HG03045 (cell line): ENCODE data around the gene HSCB.
"Not testable (repeated sequence)": the region's sequence is repeated elsewhere in the genome, so short reads cannot be mapped to it uniquely, and the experiment has no call there.

Source experiments
- ATAC-seq: cut with Tn5 transposase; IDR thresholded peaks from one replicate; pipeline ENCODE4 v1.9.1; 2021; ENCODE audit warnings: mild to moderate bottlenecking, moderate library complexity; ENCODE audit not compliant: unreplicated experiment

HSCB gene

GRCh38 chr22:28783786-28784671 is 42.2 kb downstream of the HSCB start:
- ATAC-seq, result no peak

- no peak for ATAC-seq
Measured at GRCh38 chr22:28788601-28789000, 46.8 kb downstream of the HSCB start.

DNA sequence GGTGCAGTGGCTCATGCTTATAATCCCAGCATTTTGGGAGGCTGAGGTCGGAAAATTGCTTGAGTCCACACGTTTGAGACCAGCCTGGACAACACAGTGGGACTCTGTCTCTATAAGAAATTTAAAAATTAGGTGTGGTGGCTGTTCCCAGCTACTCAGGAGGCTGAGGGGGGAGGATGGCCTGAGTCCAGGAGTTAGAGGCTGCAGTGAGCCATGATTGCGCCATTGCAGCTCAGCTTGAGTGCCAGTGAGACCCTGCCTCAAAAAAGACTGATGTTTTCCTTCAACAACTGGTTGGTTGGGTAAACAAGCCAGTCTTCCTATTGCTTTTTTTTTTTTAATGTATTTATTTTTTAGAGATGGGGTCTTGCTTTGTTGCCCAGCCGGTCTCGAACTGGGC is 49.3 kb downstream of the HSCB start:
- ATAC-seq, result no peak

GRCh38 chr22:28791841-28792490 is 50.1 kb downstream of the HSCB start:
- peak; percentile 62 for ATAC-seq

DNA sequence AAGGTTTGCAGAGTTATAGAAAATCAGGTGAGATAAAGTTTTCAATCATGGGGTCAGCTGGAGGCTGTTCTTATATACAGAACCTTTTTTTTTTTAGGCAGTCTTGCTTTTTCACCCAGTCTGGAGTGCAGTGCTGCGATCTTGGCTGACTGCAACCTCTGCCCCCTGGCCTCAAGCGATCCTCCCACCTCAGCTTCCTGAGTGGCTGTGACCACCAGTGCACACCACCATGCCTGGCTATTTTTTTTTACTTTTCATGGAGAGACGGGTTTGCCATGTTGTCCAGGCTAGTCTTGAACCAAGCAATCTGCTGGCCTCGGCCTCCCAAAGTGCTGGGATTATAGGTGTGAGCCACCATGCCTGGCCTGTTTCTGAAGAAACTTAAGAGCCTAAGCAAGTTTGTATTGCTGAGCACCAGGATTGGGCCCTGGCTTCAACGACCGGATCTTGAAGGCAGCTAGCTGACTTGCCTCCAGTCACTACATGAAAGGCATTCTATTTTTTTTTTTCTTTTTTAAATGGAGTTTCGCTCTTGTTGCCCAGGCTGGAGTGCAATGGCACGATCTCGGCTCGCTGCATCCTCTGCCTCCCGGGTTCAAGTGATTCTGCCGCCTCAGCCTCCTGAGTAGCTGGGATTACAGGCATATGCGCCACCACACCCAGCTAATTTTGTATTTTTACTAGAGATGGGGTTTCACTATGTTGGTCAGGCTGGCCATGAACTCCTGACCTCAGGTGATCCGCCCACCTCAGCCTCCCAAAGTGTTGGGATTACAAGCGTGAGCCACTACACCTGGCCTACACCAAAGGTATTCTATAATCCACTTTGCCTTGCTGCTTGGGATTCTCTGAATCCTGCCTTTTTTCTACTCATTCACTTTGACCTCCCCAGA is 50.9 kb downstream of the HSCB start:
- peak; percentile 38 for ATAC-seq

GRCh38 chr22:28793976-28794584 is 52.2 kb downstream of the HSCB start:
- no peak for ATAC-seq

DNA sequence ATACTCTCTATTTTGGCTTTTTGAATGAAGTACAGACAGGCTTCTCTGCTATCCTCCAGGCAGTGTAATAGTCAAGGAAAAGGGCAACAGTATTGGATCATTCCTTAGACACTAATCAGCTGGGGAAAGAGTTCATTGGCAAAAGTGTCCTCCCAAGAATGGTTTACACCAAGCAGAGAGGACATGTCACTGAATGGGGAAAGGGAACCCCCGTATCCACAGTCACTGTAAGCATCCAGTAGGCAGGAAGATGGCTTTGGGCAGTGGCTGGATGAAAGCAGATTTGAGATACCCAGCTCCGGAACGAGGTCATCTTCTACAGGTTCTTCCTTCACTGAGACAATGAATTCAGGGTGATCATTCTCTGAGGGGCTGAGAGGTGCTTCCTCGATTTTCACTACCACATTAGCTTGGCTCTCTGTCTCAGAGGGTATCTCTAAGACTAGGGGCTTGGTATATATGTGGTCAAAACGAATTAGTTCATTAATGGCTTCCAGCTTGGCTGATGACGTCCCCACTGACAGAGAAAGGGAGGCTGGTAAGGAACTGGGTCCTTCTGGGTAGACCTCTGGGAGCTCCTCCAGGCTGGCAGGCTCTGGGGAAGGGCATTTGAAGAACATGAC is 53.3 kb downstream of the HSCB start:
- no peak for ATAC-seq

- no peak for ATAC-seq
Measured at GRCh38 chr22:28795932-28796856, 54.4 kb downstream of the HSCB start.

DNA sequence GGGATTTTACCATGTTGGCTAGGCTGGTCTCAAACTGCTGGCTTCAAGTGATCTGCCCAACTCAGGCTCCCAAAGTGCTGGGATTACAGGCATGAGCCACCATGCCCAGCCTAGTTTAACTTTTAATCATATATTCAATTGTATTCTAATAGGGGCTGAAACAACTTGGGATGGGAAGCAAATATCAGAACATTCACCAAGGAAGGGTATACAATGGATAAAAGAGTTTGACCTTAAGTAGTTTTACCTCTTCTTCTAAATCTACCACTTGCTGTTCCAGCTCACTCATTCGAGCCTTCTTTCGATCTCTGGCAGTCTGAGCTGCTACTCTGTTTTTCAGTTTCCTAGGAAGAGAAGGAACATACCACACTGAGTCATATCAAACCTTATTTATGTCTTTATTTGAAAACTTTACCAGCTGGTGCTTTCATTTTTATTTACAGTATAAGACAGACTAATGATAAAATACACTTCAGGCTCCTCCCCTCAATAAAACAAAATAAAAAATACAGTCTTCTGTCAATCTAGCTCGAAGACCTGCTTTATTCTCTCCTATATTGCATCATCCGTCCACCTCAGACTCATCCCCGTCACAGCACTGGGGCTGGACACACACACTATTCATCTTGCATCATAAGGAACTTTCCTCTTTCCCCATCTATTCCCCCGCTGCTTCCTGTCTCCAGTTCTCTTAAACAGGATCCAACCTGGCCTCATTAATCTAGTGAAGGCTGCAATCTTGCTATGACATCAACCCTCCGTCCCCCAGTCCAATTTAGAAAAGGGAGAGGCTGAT is 57.2 kb downstream of the HSCB start:
- no peak for ATAC-seq

- peak; percentile 23 for ATAC-seq
Measured at GRCh38 chr22:28799606-28800307, 57.9 kb downstream of the HSCB start.

DNA sequence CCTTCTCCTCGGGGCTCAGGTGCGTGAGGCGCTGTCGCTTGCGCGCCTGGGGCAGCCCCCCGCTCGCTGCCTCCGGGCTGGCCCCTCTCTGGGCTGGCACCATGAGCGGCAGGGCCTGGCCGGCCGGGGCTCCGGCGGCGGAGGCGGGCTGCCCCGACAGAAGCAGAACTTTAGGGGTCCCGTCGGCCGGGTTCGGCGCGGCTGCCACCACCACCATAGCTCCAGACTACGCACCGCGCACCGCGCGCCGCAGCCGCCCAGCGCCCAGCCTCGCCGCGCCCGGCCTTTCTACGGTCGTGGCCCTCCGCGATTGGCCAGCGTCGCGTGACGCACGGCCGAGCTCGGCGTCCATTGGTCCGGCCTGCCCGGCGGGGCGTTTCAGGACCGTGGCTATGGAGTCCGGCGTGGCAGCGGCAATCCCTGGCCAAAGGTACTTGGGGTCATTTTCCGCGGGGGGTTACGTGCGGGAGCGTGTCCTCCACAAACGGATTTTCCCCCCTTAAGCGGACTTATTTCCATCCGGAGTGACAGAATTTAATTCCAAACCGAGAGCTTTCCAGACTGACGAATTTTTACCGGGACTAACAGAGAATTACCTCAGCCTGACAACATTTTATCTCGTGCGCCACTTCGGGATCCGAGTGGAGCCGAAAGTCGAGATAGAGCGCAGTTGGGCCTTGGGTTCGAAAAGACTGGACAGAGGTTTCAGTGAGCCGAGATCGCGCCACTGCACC is 58.6 kb downstream of the HSCB start, which contains the start of gene XBP1:
TSS of gene XBP1 (minus strand) at position 262 of the 734 bp plus-strand sequence.
- ATAC-seq, result peak; percentile 87

- no peak for ATAC-seq
Measured at GRCh38 chr22:28801845-28802594, 60.2 kb downstream of the HSCB start.

- no peak for ATAC-seq
Measured at GRCh38 chr22:28802595-28803123, 60.8 kb downstream of the HSCB start.

DNA sequence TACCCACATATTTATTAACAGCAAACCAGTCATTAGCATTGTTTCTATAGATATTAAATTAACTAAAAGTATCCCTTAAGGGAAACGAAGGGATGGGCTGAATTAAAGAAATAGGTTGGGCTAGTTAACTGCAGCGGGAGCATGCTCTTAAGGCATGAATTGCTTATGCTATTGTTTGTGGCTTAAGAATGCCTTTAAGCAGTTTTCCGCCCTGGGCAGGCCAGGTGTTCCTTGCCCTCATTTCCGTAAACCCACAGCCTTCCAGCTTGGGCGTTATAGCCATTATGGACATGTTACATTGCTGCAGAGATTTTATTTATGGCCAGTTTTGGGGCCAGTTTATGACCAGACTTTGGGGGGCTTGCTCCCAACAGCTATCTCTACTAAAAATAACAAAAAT is 63.6 kb downstream of the HSCB start:
- not testable (repeated sequence) for ATAC-seq
